HL-60/S4 treated with retinoic acid at 250 ng/mL for 4 days and 3 days (cell line): Measurements from ENCODE around the gene HOXA9.

ENCODE experiments used
- in situ Hi-C: fragments of 300-500 bp; cut with MboI; formaldehyde crosslinking; loops from 2 replicates; pipeline ENCODE4 v1.7.0; 2022; ENCODE audit warnings: low sequenced_read_pairs

The HOXA9 gene

DNA sequence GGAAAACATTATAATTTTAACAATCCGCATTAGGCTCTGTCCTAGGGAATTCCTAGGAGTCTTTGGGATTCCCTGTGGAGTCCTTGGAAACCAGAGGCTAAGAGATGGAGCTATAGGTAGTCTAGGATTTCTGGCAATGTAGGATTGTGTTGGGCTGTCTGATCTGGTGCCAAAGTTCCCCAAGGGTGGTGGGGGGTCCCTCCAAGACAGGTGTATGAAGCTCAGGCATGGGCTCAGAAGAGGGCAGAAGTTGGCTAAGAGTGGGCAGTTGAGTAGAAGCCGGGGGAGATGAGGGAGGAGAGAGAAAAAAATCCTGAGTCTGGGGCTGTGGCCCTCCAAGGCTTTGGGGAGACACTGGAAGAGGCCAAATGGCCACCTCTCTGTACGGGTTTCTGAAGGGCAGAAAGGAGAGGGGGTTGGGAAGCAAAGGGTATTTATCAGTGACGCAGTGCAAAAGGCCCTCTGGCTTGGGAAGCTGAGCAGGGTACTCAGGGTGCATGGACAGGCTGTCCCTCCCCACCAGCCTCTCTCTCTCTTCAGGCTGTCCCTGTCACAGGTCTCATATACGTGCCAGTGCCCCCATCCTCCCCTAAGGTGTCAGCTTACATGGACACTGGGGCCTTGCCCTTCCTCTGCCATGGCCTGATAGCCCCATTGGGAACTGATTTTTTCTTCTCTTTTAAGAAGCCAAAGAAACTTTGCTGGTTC lies 18.7 kb downstream of the HOXA9 start:
- in situ Hi-C loops = no loop called here

DNA sequence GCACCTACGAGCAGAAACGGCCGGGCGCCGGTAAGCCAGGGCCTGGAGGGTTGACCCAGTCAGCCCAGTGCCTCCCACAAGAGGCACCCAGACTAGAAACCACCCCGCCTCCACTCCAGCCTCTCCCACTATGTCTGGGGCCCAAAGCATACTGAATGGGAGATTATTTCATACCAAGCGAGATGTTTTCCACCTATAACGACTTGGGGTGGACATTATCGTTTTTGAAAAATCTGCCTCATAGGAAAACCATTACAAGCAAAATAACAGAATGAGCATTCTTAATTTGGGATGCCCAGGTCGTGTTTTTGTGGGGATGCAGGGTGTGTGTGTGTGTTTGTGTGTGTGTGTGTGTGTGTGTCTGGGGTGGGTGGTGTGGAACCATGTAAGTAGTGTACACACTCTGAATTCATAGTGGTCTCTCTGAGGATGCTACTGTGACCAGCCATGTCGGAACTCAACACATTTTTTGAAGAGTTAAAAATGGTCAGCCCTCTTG lies 19.4 kb downstream of the HOXA9 start:
- in situ Hi-C loops = no loop called here

DNA sequence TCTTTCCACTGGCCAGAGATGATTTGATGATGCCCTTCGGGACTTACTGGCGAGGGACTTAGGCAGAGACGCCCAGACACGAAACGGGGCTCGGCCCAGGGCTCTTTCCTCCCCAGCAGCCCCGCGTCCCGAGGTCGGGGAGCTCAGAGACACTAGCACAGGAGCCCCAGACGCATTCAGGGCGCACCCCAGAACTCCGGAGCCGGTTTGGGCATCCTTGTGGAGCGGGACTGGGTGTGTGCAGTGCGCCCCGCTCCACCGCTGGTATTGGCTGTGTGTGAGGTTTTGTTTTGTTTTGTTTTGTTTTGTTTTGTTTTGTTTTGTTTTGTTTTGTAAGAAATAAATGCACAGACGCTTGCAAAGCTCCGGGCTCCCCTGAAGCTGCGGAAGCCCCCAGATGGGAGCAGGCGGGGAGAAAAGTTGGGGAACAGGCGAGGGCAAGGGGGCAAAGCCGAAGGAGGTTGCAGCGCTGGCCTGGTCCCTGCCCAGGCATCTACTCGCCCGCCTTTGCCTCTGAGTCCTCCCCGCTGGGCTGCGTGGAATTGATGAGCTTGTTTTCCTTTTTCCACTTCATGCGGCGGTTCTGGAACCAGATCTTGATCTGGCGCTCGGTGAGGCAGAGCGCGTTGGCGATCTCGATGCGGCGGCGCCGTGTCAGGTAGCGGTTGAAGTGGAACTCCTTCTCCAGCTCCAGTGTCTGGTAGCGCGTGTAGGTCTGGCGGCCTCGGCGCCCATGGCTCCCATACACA lies 20.0 kb downstream of the HOXA9 start:
- in situ Hi-C loops = no loop called here

DNA sequence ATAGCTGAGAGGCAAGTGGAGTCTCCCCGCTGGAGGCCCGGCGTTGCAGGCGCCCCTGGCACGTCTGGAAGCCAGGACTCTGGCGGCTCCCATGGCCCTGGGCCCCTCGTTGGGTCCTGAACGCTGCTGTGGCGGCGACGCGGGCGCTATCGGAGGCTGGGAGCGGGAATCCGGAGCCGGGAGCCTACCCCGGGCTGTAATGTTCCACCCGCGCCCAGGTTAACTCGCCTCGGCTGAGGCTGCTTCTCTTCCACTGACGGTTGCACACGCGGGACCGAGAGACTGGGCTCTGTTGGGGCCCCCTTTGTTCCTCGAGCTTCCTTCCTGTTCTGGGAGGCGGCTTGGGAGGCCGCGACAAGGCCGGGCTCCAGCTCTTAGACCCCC lies 20.6 kb downstream of the HOXA9 start:
- in situ Hi-C loops = no loop called here

DNA sequence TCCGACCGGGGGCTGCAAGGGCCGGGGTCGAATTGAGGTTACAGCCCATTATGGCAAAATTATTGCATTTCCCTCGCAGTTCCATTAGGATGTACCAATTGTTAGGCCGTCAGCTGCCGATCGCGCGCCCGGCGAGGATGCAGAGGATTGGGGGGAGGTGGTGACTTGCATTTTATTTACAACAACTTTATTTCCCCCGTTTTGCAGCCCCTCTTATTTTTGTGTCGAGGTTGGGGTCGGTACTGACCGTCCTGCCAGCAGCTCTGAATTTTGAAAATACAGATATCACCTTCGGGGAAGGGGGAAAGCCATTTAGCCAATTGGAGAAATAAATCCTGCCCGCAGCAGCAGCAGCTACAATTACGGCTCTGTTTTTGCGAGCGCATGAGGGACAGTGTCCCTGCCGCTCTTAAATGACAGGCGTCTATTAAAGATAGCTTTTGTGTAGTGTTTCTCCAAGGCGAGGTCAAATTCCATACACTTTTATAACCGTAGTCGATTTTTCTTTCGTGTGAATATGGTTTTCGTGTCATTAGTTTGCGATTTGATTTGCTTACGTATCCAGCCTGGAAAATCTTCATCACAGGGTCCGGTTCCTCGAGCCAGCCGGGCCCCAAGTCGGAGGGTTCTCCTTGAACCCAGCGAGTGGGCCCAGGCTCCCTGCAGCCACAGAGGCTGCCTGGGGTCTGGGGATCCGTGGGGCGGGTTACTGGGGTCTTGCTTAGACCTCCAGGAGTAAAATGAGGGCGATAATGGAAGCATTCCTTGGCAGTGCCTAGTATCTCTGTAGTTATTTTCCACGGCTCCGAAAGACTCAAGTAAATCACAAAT lies 21.2 kb downstream of the HOXA9 start:
- in situ Hi-C loops = no loop called here

DNA sequence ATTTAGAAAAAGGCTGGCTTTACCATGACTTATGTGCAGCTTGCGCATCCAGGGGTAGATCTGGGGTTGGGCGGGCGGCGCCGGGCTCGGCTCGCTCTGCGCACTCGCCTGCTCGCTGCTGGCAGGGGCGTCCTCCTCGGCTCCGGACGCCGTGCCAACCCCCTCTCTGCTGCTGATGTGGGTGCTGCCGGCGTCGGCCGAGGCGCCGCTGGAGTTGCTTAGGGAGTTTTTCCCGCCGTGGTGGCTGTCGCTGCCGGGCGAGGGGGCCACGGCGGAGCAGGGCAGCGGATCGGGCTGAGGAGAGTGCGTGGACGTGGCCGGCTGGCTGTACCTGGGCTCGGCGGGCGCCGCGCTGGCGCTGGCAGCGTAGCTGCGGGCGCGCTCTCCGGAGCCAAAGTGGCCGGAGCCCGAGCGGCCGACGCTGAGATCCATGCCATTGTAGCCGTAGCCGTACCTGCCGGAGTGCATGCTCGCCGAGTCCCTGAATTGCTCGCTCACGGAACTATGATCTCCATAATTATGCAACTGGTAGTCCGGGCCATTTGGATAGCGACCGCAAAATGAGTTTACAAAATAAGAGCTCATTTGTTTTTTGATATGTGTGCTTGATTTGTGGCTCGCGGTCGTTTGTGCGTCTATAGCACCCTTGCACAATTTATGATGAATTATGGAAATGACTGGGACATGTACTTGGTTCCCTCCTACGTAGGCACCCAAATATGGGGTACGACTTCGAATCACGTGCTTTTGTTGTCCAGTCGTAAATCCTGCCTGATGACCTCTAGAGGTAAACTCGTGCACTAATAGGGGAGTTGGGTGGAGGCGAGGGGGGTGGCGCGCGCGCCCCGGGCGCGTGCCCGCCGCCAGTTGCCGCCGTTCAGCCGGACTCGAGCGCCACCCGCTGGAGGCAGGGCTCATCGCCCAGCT lies 22.1 kb downstream of the HOXA9 start, which contains the start of gene HOXA5:
HOXA5 (minus strand) TSS at position 659 of the 927 bp plus-strand sequence; CDS start at position 585, 74 bp downstream.
- in situ Hi-C loops = no loop called here

DNA sequence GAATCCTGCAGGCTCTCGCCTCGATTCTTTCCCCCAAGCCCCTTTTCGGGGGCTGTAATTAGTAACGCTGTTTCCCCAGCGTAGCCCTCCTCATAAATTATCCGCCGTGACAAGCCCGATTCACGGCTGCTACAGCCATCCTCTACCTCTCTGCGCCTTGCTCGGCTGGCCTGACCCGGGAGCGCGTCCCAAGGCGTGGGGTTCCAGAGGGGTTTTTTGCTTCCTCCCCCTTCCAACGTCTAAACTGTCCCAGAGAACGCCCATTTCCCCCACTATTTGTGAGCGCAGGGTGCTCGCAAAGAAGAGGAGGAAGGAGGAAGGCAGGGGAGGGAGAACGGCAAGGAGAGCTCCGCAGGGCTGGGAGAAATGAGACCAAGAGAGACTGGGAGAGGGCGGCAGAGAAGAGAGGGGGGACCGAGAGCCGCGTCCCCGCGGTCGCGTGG lies 22.7 kb downstream of the HOXA9 start:
- in situ Hi-C loops = no loop called here

DNA sequence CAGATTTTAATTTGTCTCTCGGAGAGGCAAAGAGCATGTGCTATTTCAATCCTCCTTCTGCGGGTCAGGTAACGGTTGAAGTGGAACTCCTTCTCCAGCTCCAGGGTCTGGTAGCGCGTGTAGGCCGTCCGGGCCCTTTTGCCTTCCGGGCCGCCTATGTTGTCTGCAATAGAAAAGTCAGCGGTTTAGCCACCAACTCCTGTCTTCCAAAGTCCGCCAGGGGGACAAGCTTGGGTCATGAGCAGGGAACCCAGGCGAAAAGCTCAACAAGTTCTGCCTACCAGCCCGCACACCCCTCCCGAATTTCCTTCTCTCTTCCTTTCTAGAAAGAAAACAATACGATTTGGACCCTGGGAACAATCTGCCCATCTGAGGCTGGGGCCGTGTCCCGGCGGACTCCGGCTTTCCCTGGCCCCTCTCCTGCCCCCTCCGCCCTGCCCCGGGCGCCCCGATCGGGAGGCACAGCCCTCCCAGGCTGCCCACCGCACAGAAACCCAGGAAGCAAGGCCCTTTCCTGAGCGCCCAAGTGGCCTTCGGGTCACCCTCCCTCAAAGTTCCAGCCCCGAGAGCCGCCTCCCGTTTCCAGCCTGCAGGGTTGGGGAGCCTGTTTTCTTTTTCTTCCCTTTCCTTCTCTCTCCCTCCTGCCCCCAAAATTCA lies 23.3 kb downstream of the HOXA9 start:
- in situ Hi-C loops = no loop called here

DNA sequence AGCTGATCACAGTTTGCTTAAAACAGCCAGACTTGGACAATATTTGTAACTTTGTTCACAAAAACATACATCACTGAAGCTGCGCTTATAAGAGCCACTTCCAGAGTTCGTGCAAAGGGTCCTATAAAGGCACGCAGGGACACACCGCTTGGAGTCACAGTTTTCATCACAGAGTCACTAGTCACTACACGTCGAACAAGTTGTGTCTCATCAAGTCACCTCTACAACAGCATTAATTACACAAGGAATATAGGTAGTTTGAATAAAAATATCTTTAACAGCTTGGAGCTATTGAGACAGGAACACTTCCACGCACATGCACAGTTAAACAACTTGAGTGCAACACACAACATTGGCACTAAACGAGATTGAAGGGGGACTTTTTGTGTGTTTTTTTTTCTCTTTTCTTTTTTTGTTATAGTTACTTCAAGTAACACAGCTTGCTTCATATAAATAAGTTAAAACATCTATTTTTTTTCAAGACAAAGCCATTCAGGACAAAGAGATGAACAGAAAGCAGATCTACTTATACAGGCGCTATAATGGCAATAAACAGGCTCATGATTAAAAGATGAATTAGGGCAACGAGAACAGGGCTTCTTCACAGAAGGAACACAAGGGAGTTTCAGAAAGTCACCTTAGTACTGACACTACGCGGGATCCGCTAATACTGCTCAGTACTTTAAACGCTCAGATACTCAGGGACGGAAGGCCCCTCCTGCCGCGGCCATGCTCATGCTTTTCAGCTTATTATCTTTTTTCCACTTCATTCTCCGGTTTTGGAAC lies 24.0 kb downstream of the HOXA9 start:
- in situ Hi-C loops = no loop called here

DNA sequence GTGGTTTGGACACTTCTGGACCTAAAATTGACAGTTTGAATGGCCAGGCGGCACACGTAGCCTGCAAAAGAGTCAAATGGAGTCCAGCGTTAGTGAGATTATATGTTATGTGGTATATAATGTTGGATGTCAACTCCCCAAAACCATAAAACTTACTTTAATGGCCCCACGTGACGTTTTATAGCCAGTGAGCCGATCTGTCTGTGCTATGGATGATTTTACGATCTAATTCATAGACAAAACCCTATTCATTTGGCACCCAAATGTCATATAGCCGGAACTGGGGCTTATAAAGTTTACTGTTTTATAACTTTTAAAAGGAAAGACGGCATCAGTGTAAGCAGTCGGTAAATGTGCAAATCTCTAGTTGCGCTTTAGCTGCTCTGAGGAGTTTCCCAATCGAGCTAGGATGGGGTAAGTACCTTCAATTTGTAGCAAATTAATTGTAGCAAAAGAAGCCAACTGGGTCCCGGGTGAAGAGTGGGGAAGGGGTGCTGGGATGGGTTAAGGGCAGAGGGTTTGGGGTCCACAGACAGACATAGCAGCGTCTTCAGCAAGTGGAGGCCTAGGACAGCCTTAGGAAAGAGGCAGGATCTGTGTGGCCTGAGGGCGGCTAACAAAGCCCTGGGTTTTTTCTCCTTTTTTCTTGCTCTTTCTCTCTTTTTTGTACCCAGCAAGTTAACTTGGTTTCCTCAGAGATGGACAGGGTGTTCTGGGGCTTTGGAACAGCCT lies 25.0 kb downstream of the HOXA9 start:
- in situ Hi-C loops = no loop called here

DNA sequence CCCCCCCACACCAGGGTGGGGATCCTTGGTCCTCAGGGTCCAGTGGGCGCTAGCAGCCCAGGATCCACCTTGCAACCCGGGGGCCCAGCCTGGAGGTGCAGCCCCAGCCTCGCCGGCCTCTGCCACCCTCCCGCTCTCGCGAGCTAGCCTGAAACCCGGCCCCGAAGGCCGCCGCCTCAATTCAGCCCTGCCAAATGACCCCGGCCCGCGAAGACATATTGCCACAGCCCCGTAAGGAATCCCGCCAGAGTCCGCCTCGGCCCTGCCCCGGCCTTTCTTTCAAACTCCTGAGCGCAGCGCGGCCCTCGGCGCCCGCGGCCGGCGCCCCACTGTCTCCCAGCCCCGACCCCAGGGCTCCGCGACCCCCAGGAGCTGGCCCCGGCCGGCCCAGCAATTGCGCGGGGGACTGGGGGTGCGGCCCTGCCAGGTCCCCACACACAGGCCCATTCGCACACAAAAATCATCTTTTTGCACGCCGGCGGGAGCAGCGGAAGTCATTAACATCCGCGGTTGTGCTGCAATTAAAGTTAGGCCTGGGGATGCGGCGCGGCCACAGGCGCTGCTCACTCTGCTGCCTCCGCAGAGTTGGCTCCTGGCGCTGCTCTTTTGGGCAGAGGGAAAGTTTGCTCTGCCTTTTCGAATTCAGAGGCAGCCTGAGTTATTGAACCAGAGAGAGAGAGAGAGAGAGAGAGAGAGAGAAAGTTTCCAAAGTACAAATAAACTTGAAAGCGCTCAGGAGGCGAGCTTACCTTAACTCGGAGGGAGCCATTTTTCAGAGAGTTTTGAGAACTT lies 25.8 kb downstream of the HOXA9 start:
- in situ Hi-C loops = no loop called here

DNA sequence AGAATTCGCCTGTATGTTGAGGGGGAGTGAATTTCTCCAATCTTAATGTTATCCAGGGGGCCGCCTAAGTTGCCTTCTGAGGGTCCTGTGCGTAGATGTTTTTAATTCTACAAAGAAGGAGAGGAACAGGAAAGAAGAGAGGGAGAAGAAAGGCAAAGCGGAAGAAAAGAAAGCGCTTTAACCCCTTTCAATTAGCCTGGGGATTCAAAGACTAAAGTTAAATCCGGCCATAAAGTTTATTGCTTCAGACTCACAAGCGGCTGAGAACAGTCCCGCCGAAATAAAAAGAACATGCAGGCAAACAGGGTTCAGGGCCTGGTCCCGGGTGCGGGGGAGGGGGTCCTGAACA lies 26.4 kb downstream of the HOXA9 start:
- in situ Hi-C loops = no loop called here

DNA sequence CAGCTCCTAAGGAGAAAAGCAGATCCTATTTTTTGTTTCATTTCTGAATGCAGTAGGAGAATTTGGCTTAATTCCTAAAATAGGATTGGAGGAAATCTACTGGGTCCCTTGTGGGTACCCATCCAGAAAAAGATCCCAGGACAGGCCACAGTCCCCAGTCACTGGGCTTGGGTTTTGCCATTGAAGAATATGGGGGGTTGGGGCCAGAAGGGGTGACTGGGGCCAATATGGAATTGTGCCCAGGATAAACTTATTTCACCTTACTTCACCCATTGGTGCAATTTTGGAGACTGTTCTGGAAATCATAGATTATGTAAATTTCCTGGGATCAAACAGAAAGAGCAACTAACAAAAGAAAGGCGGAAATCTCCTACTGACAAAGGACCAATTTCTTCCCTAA lies 26.9 kb downstream of the HOXA9 start:
- in situ Hi-C loops = no loop called here

DNA sequence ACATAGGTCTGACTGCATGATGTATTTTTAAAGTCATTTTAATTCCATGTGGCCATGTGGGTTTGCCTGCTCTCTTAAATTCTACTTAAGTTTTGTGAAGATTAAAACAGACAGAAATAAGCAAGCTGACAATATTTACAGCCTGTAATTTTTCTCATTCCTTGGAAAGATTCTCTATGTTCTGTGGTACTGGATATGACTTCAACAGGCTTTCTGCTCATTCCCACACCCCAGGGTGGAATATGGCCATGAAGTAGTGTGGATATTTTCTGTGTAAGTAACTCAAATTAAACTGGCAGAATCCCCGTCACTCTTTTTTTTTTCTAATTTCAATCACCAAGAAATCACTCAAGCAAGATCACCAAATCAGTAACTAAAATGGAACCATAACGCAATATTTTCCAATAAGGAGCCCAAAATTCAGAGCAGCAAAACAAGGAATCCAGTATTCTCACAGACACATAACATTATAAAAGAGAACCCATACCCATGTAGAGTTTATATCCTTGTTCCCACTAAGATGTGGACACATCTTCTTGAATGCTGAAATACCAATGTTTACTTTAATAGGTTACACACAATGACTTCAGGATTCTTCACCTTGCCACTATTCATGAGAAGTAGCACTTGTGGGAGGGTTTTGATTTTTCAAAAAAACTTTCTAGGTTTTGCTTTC lies 27.6 kb downstream of the HOXA9 start:
- in situ Hi-C loops = no loop called here

DNA sequence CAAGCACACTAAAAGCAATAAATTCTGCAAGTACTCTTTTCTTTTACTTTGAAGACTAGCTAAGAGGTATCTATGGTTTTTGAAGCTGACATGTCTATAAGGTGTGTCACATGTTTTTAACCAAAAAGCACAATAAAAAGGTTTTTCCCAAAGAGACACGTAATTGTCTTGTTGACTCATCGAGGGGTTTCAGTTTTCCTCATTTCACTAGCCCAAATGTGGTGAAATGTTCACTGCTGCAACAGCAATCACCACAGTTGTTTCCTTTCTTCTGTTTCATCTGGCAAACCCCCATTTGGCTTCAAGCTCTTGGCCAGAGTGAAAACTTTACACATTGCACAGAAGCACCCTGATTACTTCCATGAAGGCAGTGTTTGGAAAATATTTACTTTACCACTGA lies 30.9 kb downstream of the HOXA9 start:
- in situ Hi-C loops = no loop called here

DNA sequence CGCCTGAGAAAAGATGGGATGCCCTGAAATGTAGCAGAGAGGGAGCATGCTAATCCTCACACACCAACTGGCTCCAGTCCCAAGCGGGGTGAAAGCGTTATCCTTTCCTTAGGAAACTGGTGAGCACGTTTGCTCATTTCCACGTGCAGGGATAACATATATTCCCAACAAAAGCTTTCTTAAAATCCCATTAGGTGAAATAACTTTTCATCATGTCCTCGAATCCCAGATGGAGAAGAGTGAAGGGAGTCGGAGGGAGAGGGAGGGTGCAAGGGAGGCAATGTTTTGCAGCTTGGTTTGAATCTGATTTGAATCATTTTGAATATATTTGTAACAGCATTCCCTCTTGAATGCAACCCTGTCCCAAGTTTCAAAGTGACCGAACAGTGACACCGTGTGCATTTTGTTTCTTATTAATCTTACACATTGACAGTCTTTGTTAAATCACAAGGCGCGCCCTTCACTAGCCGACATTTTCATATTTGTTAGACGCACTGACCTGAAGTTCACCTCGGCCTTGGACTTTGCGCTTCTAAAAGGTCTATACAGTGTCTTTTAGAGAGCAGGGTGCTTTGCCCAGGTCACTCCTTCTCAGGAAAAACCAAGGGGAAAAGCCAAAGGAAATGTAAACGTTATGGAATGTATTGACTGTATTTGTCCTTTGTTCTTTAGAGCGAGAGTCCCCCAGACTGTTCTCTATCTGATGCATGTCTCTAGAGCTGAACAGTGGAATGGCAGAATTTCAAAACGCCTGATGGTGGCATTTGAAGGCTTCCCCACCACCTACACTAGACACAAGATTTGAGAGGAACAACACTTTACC lies 31.7 kb downstream of the HOXA9 start:
- in situ Hi-C loops = no loop called here
